OCI-LY7 (cell line): ENCODE data around the gene ZNF436.

Experiments
- CTCF ChIP-seq: fragments of 200-600 bp; sonication (generic); conservative IDR thresholded peaks from 2 replicates; pipeline ENCODE4 v1.5.1; 2014; ENCODE audit warnings: mild to moderate bottlenecking, antibody characterized with exemption, low read length, moderate library complexity, mixed read lengths
- EZH2phosphoT487 ChIP-seq: fragments of 200-600 bp; sonication (generic); IDR thresholded peaks from 2 replicates; pipeline ENCODE4 v1.6.1; 2018; ENCODE audit warnings: low read depth, borderline replicate concordance, mild to moderate bottlenecking, mixed run types, antibody characterized with exemption, low read length, moderate library complexity, mixed read lengths

GRCh38 chr1:23330846-23331245 is 38.8 kb downstream of the ZNF436 start:
- TF ChIP-seq CTCF (no peak), EZH2phosphoT487 (no peak)
